CD4-positive, alpha-beta T cell treated with Interleukin-15 for 1 hour (primary cell): Measurements from ENCODE around the gene ATRAID.
"Not testable (repeated sequence)": the region's sequence is repeated elsewhere in the genome, so short reads cannot be mapped to it uniquely, and the experiment has no call there.

Experiments used
- DNase-seq: peaks from one replicate; pipeline ENCODE4 v3.0.0-alpha.2; 2020

The ATRAID gene

DNA sequence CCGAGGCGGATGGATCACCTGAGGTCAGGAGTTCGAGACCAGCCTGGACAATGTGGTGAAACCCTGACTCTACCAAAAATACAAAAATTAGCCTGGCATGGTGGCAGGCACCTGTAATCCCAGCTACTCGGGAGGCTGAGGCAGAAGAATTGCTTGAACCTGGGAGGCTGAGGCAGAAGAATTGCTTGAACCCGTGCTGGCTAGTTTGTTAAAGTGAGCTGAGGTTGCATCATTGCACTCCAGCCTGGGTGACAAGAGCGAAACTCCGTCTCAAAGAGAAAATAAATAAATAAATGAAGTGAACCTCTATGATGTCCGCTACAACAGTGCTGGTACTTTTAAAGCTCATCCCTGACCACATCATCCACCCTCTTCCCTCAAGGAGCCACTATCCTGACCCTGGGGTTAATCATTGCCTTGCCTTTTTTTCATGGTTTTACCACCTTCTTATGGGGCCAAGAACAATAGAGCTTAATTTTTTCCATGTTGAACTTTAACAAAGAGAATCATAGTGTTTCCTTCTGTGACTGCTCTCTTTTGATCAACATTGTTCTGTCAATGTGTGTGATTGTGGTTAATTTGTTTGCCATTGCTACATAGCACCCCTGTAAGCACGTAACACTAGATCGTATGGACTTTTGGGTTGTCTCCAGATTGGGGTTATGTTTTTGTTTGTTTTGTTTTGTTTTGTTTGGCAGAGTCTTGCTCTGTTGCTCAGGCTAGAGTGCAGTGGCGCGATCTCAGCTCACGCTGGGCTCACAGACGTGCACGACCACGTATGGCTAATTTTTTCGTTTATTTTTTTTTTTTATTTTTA lies 17.1 kb upstream of the ATRAID start:
- no peak for DNase-seq

DNA sequence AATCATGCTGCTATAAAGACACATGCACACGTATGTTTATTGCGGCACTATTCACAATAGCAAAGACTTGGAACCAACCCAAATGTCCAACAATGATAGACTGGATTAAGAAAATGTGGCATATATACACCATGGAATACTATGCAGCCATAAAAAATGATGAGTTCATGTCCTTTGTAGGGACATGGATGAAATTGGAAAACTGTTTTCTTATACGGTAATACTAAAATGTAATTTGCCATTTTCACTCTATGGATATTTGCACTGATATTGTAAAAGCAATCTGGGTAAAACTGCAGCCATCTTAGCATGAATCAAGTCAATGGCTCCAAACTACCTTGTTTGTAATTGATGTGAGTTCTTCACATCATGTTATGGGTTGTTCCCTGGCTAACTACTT lies 16.0 kb upstream of the ATRAID start:
- not testable (repeated sequence) for DNase-seq

DNA sequence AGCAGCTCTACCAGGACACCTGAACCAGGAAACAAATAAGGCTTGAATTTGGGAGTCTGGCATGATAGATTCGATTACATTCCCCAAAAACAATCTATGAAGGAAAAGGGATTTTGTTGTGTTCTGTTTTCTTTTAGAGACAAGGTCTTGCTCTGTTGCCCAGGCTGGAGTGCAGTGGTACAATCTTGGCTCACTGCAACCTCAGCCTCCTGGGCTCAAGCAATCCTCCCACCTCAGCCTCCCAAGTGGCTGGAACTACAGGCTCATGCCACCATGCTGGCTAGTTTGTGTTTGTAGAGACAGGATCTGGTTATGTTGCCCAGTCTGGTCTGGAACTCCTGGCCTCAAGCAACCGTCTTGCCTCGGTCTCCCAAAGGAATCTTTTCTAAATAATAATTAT lies 13.8 kb upstream of the ATRAID start:
- not testable (repeated sequence) for DNase-seq

DNA sequence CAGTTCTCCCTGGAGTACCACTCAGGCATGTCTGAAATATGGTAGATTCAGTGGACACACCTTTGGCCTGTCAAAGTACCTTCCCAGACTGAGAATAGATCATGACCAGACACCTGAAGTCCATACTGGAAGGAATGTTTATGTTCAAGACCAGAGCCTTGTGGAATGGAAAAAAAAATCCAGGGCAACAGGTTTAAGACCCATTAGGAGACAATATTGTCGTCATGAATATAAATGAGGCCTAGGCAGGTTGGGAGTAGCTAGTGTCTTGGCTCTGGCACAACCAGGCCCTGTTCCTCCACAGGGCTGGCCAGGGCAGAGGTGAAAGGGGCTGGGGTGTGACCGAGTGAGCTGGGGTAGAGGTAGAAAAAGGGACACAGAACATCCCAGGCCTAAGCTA lies 13.2 kb upstream of the ATRAID start:
- no peak for DNase-seq

DNA sequence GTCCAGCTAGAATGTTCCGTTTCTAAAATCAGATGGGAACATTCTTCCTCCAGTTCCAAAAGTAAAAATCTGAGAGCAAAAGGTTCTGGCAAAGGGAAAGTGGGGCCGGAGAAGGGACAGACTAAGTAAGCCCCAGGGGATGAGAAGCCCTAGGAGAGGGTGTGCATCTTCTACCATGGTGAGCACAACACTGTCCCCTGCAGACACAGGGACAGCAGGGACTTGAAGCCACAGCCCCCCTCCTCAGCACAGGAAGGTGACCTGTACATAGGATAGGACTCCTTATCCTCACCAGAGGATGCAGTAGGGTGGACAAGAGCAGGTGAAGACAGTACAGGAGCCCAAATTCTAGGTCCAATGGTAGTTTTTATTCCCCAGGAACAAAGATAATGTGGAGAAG lies 12.6 kb upstream of the ATRAID start:
- DNase-seq, result no peak

DNA sequence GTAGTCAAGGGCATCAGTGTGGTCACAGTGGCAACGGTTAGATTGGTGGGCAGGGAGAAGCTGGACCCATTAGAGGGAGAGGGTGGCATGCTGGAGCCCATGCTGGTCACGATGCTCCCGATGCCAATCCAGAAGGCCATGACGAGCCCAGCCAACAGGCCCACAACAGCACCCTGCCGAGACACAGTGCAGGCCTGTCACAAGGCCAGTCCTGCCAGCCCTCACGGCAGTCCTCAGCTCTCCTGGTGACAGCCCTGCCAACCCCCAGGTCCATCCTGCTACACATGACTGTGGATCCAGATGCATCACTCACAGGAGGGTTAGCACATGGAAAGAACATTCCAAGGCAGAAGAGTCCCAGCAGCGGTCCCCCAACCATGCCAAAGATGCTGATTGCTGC lies 10.2 kb upstream of the ATRAID start:
- no peak for DNase-seq

DNA sequence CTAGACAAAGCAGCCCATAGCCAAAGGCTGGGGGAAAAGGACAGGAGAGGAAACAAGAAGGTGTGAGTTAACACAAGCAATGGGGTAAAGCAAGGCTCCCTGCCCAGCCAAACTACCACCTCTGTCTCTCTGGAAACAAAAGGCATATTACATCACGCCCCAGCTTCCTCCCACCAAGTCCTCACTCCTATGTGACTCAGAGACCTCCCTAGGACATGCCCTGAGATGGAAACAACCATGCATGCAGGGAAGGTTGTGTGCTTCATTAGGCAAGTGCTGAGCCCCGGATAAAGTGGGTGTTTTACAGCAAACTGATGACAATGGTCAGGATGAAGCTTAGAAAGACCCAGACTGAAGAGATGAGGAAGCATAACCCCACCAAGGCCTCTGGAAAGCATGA lies 9.0 kb upstream of the ATRAID start:
- no peak for DNase-seq

DNA sequence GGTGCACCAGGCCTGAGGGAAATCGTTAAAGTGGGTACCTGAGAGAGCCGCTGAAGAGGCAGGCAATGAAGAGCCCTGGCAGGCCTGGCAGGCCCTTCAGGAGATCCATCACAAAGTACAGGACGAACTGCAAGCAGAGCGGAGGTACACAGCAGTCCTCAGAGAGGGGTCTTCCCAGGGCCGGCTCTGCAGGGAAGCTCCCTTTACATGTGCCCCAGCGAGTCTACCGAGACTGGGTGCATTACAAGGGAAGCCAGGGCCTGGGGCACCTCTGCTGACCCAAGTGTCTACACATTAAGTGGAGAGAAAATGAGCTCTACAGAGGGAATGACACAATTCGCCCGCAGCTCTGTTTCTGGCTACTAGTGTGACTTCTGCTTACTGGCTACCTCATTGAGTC lies 8.1 kb upstream of the ATRAID start:
- DNase-seq, result no peak

DNA sequence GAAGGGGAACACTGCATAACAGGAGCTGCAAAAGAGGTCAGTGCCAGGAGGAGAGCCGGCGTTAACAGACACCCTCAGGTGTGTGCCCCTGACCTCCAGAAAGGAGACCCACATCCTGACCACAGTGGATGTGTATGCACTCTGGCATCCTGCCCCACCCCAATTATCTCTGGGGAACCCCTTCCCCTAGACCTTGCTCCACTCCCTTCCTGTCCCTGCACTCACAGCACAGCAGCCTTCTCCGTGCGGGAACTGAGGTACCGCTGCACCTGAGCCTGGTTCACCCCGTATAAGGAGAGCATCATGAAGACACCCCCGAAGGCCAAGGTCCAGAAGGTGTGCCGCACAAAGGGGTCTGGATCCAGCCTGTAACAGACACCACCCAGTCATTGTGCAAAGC lies 7.3 kb upstream of the ATRAID start:
- DNase-seq, result no peak

DNA sequence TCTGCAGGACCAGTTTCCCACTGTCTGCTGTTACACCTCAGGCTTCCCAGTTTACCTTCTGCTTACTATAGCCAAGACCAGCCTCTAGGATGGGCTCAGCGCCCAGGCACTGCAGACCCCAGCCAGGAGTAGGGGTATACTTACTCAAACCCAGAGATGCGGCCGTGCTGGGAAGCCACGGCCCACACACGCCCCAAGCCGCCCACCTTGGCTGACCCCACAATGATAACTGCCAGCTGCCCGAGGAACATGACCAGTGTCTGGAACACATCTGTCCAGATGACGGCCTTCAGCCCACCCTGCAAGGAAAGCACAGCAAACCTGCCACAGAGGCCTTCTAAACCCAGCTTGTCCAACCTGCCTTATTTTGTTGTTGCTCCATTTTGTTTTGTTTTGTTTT lies 6.6 kb upstream of the ATRAID start:
- DNase-seq, result no peak

DNA sequence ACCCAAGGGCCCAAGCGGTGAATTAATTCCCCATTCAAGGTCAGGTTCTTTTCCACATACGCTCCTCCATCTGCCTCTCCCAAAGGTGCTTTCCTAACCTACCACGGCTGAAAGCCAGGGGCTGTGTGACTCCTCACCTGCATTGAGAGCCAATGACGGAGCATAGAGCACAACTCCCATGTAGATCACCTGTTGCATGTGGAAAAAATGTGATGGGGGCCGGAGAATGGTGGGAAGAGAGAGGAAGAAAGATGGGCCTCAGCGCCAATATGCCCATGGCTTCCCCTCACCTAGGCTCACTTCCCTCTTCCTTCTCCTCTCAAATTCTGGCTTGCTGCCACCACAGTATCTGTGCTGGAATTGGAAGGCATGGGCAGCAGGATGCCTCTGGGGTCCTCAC lies 5.5 kb upstream of the ATRAID start:
- DNase-seq, result no peak

DNA sequence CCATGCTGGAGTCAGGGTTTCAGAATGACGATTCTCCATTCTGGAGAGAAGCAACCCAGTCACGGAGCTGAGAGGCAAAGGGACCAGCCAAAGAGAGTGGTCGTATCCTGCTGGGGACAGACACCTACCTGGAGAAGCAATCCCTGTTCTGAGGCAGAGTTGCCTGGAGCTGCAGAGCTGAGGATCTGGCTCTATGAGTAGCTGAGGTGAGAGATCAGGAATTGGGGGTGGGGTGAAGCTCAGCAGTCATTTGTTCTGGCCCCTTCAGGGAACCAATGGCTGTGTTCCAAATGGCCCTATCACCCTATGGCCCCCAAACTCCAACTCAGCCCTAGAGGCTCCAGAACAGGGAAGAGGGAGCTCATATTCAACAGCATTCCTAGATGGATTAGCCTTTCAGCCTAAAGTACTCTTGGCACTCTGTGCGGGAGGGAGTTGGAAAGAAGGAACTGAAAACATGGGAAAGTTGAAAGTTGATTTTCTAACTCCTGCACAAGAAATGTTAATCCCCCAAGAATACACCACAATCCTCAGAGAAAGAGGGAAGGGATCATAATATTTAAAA lies 3.3 kb upstream of the ATRAID start:
- DNase-seq, result no peak

DNA sequence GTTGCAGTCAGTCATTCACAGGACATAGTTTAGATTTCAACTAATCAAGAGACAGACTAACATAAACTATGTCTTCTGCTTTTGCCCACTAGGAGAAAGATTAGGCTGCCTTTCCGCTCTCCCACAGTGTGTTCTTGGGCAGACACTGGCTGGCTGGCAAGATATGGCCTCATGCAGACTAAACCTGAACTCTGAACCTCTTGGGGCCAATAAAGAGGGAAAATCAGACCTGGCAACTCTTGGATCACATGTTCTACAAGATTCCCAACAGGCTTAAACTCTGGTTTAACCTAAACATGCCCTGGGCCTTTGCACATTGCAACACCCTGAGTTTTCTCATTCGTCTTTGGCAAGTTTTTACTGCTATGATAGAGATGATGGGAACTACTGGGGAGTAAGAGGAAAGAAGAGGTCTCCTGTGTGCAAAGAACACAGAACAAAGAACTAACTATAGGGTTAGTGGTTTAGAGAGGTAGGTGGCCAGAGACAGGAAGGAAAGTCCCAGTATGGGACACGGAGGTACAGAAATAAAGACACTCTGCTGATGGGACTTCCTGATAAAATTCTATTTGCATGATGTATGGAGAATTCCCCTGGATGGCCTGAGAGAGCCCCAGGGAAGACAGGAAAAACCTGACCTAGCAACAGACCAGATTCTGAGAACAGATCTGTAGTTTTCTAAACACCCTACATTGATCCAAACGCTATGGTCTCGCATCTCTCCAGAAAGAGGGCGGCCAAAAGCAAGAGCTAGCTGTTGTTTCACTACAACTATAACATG lies 2.0 kb upstream of the ATRAID start:
- no peak for DNase-seq

DNA sequence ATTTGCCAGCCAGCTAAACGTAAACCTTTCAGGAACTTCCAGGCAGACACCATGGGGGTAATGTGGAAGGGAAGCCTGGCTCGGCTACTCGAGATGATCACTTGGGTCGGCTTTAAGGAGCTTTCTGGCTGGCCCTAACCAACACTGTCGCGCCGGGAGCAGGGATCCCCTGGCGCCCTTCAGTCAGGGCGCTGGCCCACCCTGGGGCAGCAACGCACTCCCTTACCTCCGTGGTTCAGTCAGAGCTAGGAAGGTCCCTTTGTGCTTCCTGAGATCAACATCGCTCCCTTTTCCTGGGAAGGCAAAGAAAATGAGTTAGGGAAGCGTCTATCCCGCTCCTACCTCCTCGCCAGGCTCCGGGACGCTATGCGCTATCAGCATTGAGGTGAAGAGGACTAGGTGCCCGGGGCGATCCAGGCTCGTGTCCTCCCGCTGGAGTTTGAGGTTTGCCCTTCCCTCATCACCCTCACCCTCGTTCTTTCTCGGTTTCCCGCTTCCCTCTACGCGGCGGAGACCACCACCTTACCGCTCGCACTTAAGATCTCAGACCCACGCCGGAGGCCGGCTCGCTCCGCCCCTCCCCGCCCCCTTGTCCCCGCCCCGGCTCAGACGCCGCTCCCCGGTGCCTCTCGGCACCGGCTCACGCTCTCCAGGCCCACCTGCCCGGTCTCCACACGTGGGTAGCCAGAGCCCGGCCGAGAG lies 449 bp upstream of the ATRAID start:
- no peak for DNase-seq

DNA sequence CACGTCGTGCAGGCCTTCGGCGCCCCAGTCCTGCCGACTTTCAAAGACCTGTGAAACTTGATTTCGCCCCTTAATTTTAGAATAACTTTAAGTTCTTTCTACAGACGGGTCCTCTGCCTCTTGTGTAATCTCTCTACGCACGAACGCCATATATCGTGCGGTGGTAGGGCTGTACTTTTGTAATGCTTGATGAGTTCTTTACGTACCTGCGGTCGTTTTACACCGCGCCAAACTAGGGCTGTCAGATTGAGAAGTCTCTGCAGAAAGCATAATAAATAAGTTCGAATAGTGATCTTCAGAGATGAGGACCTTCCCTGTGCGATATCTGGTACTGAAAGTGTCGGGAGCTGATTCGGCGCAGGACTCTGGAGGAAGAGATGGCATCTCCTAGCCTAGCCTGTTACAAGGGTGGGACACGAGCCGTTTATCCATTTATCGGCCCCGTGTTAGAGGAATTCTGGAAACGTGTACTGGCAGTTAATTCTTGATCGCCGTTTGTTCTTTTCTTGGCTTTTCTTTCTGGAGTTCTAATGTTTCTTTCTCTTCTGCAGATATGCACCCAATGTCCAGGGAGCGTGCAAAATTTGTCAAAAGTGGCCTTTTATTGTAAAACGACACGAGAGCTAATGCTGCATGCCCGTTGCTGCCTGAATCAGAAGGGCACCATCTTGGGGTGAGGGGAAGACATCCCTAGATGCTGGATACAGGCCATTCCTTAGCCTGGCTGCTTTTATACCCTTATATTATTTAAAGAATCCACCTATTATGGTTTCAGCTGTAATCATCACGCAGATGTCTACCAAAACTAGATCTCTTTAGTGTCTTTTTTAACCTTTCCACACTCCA lies 1.0 kb downstream of the ATRAID start:
- peak; percentile 72 for DNase-seq

DNA sequence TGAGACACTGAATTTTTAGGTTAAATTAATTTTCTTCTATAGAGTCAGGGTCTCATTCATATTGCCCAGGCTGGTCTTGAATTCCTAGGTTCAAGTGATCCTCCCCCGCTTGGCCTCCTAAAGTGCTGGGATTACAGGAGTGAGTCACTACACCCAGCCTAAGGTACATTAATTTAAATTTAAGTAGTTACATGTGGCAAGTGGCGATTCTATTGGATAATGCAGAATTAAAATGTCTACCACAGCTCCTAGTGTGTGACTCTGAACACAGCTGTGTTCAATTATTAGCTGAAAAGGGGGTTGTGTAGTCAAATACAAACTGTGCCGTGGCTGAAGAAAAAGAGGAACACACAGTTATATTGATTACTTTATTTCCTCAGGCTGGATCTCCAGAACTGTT lies 3.1 kb downstream of the ATRAID start:
- no peak for DNase-seq

DNA sequence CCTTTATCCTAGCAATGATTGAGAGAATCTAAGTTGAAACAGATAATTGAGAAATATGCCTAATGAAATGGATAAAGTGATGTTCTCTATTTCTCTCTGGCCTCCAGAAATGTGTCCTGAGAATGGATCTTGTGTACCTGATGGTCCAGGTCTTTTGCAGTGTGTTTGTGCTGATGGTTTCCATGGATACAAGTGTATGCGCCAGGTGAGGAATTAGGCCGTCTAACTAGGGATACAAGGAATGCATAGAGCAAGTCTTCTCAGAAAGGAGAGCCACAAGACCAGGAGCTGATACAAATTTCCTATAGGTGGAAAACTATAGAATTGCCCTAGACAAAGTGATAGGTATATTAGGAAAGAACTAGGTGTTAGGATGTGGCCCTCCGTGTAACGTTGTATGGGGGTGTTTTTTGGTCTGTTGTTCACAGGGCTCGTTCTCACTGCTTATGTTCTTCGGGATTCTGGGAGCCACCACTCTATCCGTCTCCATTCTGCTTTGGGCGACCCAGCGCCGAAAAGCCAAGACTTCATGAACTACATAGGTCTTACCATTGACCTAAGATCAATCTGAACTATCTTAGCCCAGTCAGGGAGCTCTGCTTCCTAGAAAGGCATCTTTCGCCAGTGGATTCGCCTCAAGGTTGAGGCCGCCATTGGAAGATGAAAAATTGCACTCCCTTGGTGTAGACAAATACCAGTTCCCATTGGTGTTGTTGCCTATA lies 4.7 kb downstream of the ATRAID start:
- DNase-seq, result no peak

DNA sequence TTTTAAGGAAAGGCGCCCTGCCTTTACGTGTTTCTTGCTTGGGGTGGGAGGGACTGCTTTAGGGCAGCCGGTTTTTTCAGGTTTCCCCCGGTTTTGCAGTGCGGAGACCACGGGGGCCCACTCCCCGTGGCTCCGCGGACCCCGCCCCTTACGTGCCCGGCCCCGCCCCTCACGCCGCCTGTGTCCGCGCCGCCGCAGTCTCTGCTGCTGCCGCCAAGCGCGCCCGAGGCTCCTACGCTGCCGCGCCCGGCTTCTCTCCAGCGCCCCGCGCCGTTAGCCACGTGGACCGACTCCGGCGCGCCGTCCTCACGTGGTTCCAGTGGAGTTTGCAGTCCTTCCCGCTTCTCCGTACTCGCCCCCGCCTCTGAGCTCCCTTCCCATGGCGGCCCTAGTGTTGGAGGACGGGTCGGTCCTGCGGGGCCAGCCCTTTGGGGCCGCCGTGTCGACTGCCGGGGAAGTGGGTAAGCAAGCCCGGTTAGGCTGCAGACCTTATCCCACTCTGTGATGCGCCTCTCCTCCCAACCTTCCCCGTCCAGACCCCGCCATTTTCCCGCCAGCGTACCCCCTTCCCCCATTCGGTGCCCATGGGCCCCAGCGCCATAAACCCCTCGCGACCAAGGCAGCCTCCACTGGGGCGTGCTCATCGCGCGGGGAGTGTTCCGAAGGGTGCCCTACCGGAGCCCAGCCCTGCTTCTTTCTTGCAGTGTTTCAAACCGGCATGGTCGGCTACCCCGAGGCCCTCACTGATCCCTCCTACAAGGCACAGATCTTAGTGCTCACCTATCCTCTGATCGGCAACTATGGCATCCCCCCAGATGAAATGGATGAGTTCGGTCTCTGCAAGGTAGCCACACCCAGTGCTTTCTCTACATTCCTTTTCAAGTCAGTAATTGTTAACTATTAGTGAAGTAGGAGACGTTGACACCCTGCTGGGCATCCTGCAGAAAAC lies 5.6 kb downstream of the ATRAID start, which contains the start of gene CAD:
Gene CAD (plus strand): TSS at position 197 of the 949 bp plus-strand sequence. CDS start 183 bp downstream, at position 380.
- peak; percentile 84 for DNase-seq

DNA sequence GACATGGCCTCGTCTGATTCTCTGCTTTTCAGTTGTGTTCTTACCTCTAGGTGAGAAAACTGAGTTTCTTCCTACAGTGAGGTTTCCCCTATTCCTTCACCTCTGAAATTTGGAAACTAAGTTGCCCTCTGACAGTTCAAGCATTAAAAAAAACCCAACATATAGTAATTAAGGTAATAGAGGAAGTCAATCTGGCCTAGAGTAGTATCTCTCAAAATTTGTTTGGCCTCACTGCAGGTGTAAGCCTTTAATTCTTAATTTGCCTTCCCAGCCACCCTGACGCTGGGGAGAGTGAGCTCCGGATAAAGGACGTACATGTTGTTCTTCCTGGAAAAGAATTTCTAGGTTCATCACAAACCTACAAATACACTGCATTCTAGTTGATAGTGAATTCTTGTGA lies 6.8 kb downstream of the ATRAID start:
- no peak for DNase-seq

DNA sequence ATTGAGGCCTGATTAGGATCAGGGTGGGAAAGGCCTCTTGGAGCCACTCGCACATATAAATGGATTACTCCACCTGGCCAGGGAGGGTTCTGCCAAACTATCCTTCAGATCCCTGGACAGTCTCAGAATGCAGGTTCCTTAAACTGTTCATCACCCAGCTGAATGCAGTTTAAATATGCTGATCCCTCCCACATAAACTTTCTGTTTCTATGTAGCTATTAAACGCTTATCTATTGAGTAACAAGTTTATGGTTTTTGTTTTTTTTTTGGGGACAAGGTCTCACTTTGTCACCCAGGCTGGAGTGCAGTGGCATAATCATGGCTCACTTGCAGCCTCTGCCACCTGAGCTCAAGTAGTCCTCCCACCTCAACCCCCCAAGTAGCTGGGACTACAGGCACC lies 7.2 kb downstream of the ATRAID start:
- DNase-seq, result no peak
